HG03060 (cell line): ENCODE data around the gene PRKCA.
"Not testable (repeated sequence)": the region's sequence is repeated elsewhere in the genome, so short reads cannot be mapped to it uniquely, and the experiment has no call there.

Experiments
- ATAC-seq: cut with Tn5 transposase; IDR thresholded peaks from one replicate; pipeline ENCODE4 v1.9.1; 2021; ENCODE audit warnings: low read depth, moderate number of reproducible peaks; ENCODE audit not compliant: unreplicated experiment

PRKCA gene

GRCh38 chr17:66474806-66475497 lies 172.5 kb downstream of the PRKCA start:
- ATAC-seq = no peak

- no peak for ATAC-seq
Observed at GRCh38 chr17:66476014-66476413, 173.6 kb downstream of the PRKCA start.

GRCh38 chr17:66477615-66478283 lies 175.3 kb downstream of the PRKCA start:
- ATAC-seq = no peak

GRCh38 chr17:66479230-66479889 lies 176.9 kb downstream of the PRKCA start:
- ATAC-seq = not testable (repeated sequence)

GRCh38 chr17:66480243-66480642 lies 177.8 kb downstream of the PRKCA start:
- ATAC-seq = no peak

- ATAC-seq = no peak
Observed at GRCh38 chr17:66480802-66481201, 178.4 kb downstream of the PRKCA start.

GRCh38 chr17:66481271-66481670 lies 178.9 kb downstream of the PRKCA start:
- ATAC-seq = no peak

- ATAC-seq = no peak
Observed at GRCh38 chr17:66483906-66484305, 181.5 kb downstream of the PRKCA start.

GRCh38 chr17:66485309-66485947 lies 183.0 kb downstream of the PRKCA start:
- ATAC-seq = no peak

GRCh38 chr17:66487121-66487520 lies 184.7 kb downstream of the PRKCA start:
- no peak for ATAC-seq

- ATAC-seq = no peak
Observed at GRCh38 chr17:66487981-66488468, 185.6 kb downstream of the PRKCA start.

GRCh38 chr17:66488864-66489263 lies 186.5 kb downstream of the PRKCA start:
- ATAC-seq = no peak

GRCh38 chr17:66489576-66489975 lies 187.2 kb downstream of the PRKCA start:
- not testable (repeated sequence) for ATAC-seq

- ATAC-seq = no peak
Observed at GRCh38 chr17:66491213-66491612, 188.8 kb downstream of the PRKCA start.

GRCh38 chr17:66491665-66492064 lies 189.3 kb downstream of the PRKCA start:
- no peak for ATAC-seq

- ATAC-seq = no peak
Observed at GRCh38 chr17:66492080-66492479, 189.7 kb downstream of the PRKCA start.

GRCh38 chr17:66492561-66493005 lies 190.2 kb downstream of the PRKCA start:
- no peak for ATAC-seq

GRCh38 chr17:66493283-66494019 lies 191.0 kb downstream of the PRKCA start:
- ATAC-seq = no peak

- no peak for ATAC-seq
Observed at GRCh38 chr17:66494023-66494803, 191.8 kb downstream of the PRKCA start.
